ENCODE measurements around the gene TXNRD3.

- TF ChIP-seq RFX5 (IDR thresholded peaks at IDR 0.05; ENCODE audit: low read depth, low read length) (no peak), CTCF (conservative IDR thresholded peaks at IDR 0.05; ENCODE audit: low read depth, low read length) (no peak), USF2 (IDR thresholded peaks at IDR 0.05; ENCODE audit: low read depth, low read length) (no peak), RAD21 (IDR thresholded peaks at IDR 0.05; ENCODE audit: low read length) (no peak), POLR2A (IDR thresholded peaks at IDR 0.05; ENCODE audit: low read depth, low read length) (no peak), MAZ (IDR thresholded peaks at IDR 0.05; ENCODE audit: borderline replicate concordance, low read depth, low read length) (no peak), RCOR1 (IDR thresholded peaks at IDR 0.05; ENCODE audit: insufficient replicate concordance, low read length) (no peak), CEBPB (IDR thresholded peaks at IDR 0.05; ENCODE audit: low read depth, low read length) (no peak), NFE2L2 (IDR thresholded peaks at IDR 0.05; ENCODE audit: low read depth, low read length) (no peak), CHD1 (IDR thresholded peaks at IDR 0.05; ENCODE audit: low read depth, low read length) (no peak), MAFK (IDR thresholded peaks at IDR 0.05; ENCODE audit: low read depth, low read length) (no peak), ELK1 (IDR thresholded peaks at IDR 0.05; ENCODE audit: borderline replicate concordance, low read depth, low read length) (no peak), FOS (IDR thresholded peaks at IDR 0.05; ENCODE audit: low read depth, low read length) (no peak)
These were observed 97.2 kb downstream of the TXNRD3 start for GRCh38 chr3:126557761-126558160.
